IMR-90 (cell line): Measurements from ENCODE around the gene PARL. TPM values are rescaled to one million over a fixed set of nuclear protein-coding genes. Genes with fewer than 3 reads are reported as not detected.

Source experiments
- ATAC-seq: fragments of 200-7000 bp; cut with Tn5 transposase; 2 replicates; pipeline ENCODE4 v1.9.1; 2020; ENCODE audit warnings: low read depth, mild to moderate bottlenecking, moderate library complexity
- BruUV-seq: library from RNA; stranded (reverse); fragments of 400-500 nt; replicated peaks from 2 replicates; lab custom pipeline; 2021; lab: Mats Ljungman, UMichigan
- CTCF ChIA-PET: fragments of 300-600 bp; formaldehyde crosslinking; extraction: SDS; loops from one replicate; lab custom pipeline; 2021; ENCODE audit warnings: antibody characterized with exemption; lab: Yijun Ruan, JAX
- POLR2A ChIA-PET: fragments of 300-600 bp; sonication (Branson Sonifier 250); formaldehyde crosslinking; loops from one replicate; lab custom pipeline; 2022; ENCODE audit warnings: antibody characterized with exemption; ENCODE audit not compliant: unreplicated experiment; lab: Charles Lee
- DNase-seq: peaks from one replicate; pipeline ENCODE4 v3.0.0; 2013
- H2AFZ ChIP-seq: replicated peaks from 2 replicates; pipeline ENCODE3; 2013; ENCODE audit warnings: low read length, mild to moderate bottlenecking; ENCODE audit not compliant: poor library complexity
- H2AK5ac ChIP-seq: 2 replicates; pipeline ENCODE4 v1.6.1; 2013; ENCODE audit warnings: low read depth, low read length, inconsistent platforms
- H2AK9ac ChIP-seq: replicated peaks from 2 replicates; pipeline ENCODE3; 2013; ENCODE audit warnings: mild to moderate bottlenecking, low read depth, low read length, moderate library complexity; ENCODE audit not compliant: poor library complexity
- H2BK120ac ChIP-seq: 2 replicates; pipeline ENCODE4 v1.6.1; 2013; ENCODE audit warnings: low read depth, low read length, inconsistent platforms
- H2BK15ac ChIP-seq: 3 replicates; pipeline ENCODE4 v1.6.1; 2013; ENCODE audit warnings: low read depth, low read length, inconsistent platforms
- H2BK20ac ChIP-seq: 2 replicates; pipeline ENCODE4 v1.6.1; 2013; ENCODE audit warnings: low read depth, mild to moderate bottlenecking, inconsistent platforms, low read length, moderate library complexity
- H2BK5ac ChIP-seq: 2 replicates; pipeline ENCODE4 v1.6.1; 2013; ENCODE audit warnings: mild to moderate bottlenecking, low read depth, low read length, inconsistent platforms; ENCODE audit not compliant: poor library complexity, severe bottlenecking
- H3K14ac ChIP-seq: replicated peaks from 2 replicates; pipeline ENCODE4 v1.6.1; 2013; ENCODE audit warnings: low read depth, low read length, inconsistent platforms
- H3K18ac ChIP-seq: 2 replicates; pipeline ENCODE4 v1.6.1; 2013; ENCODE audit warnings: low read depth, low read length, control low read depth
- H3K23ac ChIP-seq: 2 replicates; pipeline ENCODE4 v1.6.1; 2013; ENCODE audit warnings: low read depth, low read length, inconsistent platforms
- H3K27ac ChIP-seq: 2 replicates; pipeline ENCODE4 v1.5.1; 2013; ENCODE audit warnings: mild to moderate bottlenecking, control low read depth, low read length; ENCODE audit not compliant: insufficient read depth
- H3K27me3 ChIP-seq: 2 replicates; pipeline ENCODE4 v1.6.1; 2013; ENCODE audit warnings: low read length; ENCODE audit not compliant: control insufficient read depth, insufficient read depth
- H3K36me3 ChIP-seq: 2 replicates; pipeline ENCODE4 v1.6.1; 2013; ENCODE audit warnings: low read length, mixed read lengths; ENCODE audit not compliant: control insufficient read depth, insufficient read depth
- H3K4ac ChIP-seq: 2 replicates; pipeline ENCODE4 v1.6.1; 2013; ENCODE audit warnings: low read depth, low read length, inconsistent platforms
- H3K4me1 ChIP-seq: 2 replicates; pipeline ENCODE4 v1.6.1; 2013; ENCODE audit warnings: low read length, mixed read lengths; ENCODE audit not compliant: control insufficient read depth, insufficient read depth
- H3K4me2 ChIP-seq: 2 replicates; pipeline ENCODE4 v1.6.1; 2013; ENCODE audit warnings: low read depth, mild to moderate bottlenecking, control low read depth, low read length, moderate library complexity
- H3K4me3 ChIP-seq: 2 replicates; pipeline ENCODE4 v1.5.1; 2013; ENCODE audit warnings: low read depth, mild to moderate bottlenecking, control low read depth, low read length, moderate library complexity; ENCODE audit not compliant: insufficient read depth
- H3K56ac ChIP-seq: 2 replicates; pipeline ENCODE4 v1.6.1; 2013; ENCODE audit warnings: low read length, inconsistent platforms; ENCODE audit not compliant: insufficient read depth; ENCODE audit errors: extremely low read depth
- H3K79me1 ChIP-seq, 2 experiments: 2 replicates each; pipeline ENCODE4 v1.6.1; 2013; ENCODE audit warnings: low read length in 2 of 2, inconsistent platforms in 1 of 2, low read depth in 1 of 2
- H3K9ac ChIP-seq: 2 replicates; pipeline ENCODE4 v1.6.1; 2013; ENCODE audit warnings: low read depth, low read length, control low read depth
- H3K9me1 ChIP-seq: 2 replicates; pipeline ENCODE4 v1.6.1; 2013; ENCODE audit warnings: low read length, inconsistent platforms; ENCODE audit not compliant: insufficient read depth
- H3K9me3 ChIP-seq: 2 replicates; pipeline ENCODE4 v1.6.1; 2013; ENCODE audit warnings: low read length; ENCODE audit not compliant: control insufficient read depth, insufficient read depth
- H4K20me1 ChIP-seq: 2 replicates; pipeline ENCODE4 v1.6.1; 2013; ENCODE audit warnings: low read length, inconsistent platforms; ENCODE audit not compliant: insufficient read depth
- H4K5ac ChIP-seq: 2 replicates; pipeline ENCODE4 v1.6.1; 2013; ENCODE audit warnings: mild to moderate bottlenecking, low read depth, low read length, control low read depth
- H4K8ac ChIP-seq, 2 experiments: 2 replicates each; pipeline ENCODE4 v1.6.1; 2013; ENCODE audit warnings: low read depth in 2 of 2, low read length in 2 of 2, control low read depth in 1 of 2, inconsistent platforms in 1 of 2
- H4K91ac ChIP-seq: 2 replicates; pipeline ENCODE4 v1.6.1; 2013; ENCODE audit warnings: low read depth, low read length, inconsistent platforms; ENCODE audit not compliant: insufficient read depth
- BHLHE40 ChIP-seq: fragments of 150-350 bp; IDR thresholded peaks from 2 replicates; pipeline ENCODE4 v1.6.1; 2016; ENCODE audit warnings: mild to moderate bottlenecking, low read depth, low read length
- CEBPB ChIP-seq: IDR thresholded peaks from 2 replicates; pipeline ENCODE4 v1.6.1; 2012; ENCODE audit warnings: low read depth, low read length, improper control_type of control experiment
- CHD1 ChIP-seq: IDR thresholded peaks from 2 replicates; pipeline ENCODE4 v1.6.1; 2012; ENCODE audit warnings: low read depth, low read length, improper control_type of control experiment
- FOS ChIP-seq: fragments of 150-350 bp; IDR thresholded peaks from 2 replicates; pipeline ENCODE4 v1.6.1; 2016; ENCODE audit warnings: low read depth, low read length
- MAFK ChIP-seq: IDR thresholded peaks from 2 replicates; pipeline ENCODE4 v1.6.1; 2012; ENCODE audit warnings: low read depth, low read length, improper control_type of control experiment
- MAZ ChIP-seq: IDR thresholded peaks from 2 replicates; pipeline ENCODE4 v1.6.1; 2012; ENCODE audit warnings: low read depth, mild to moderate bottlenecking, low read length, improper control_type of control experiment, moderate library complexity, borderline replicate concordance
- MXI1 ChIP-seq: IDR thresholded peaks from 2 replicates; pipeline ENCODE4 v1.6.1; 2012; ENCODE audit warnings: low read depth, mild to moderate bottlenecking, low read length, moderate library complexity, borderline replicate concordance
- NFE2L2 ChIP-seq: fragments of 150-350 bp; IDR thresholded peaks from 2 replicates; pipeline ENCODE4 v1.6.1; 2016; ENCODE audit warnings: low read depth, mild to moderate bottlenecking, low read length
- POLR2A ChIP-seq: IDR thresholded peaks from 2 replicates; pipeline ENCODE4 v1.6.1; 2012; ENCODE audit warnings: mild to moderate bottlenecking, low read depth, low read length
- RCOR1 ChIP-seq: IDR thresholded peaks from 2 replicates; pipeline ENCODE4 v1.6.1; 2012; ENCODE audit warnings: mild to moderate bottlenecking, low read length, improper control_type of control experiment; ENCODE audit not compliant: insufficient replicate concordance
- SMC3 ChIP-seq: fragments of 150-350 bp; IDR thresholded peaks from 2 replicates; pipeline ENCODE4 v1.6.1; 2016; ENCODE audit warnings: low read depth, mild to moderate bottlenecking, antibody characterized with exemption, low read length, moderate library complexity
- USF2 ChIP-seq: fragments of 150-350 bp; IDR thresholded peaks from 2 replicates; pipeline ENCODE4 v1.6.1; 2017; ENCODE audit warnings: mild to moderate bottlenecking, antibody characterized with exemption, low read length, low read depth
- WGBS, 2 experiments: methylation state at CpG; one replicate each; pipeline versions ENCODE4 v1.1.5 to v1.1.7; 2013; ENCODE audit warnings: missing lambda C conversion rate in 2 of 2; ENCODE audit not compliant: insufficient read length in 1 of 2; ENCODE audit errors: extremely low coverage in 2 of 2; 5-methylcytosine and 5-hydroxymethylcytosine counted together
- dilution Hi-C: fragments of 300-500 bp; cut with HindIII; formaldehyde crosslinking; loops from one replicate; pipeline ENCODE4 v1.14.3; 2018; ENCODE audit warnings: low sequenced_read_pairs; ENCODE audit not compliant: unreplicated experiment
- in situ Hi-C: fragments of 300-500 bp; cut with MboI; formaldehyde crosslinking; loops from 3 replicates; pipeline ENCODE4 v1.14.3; 2019; ENCODE audit warnings: low sequenced_read_pairs, inconsistent platforms, mixed read lengths
- intact Hi-C: fragments of 100-400 bp; cut with micrococcal nuclease; formaldehyde crosslinking; loops from 2 replicates; pipeline ENCODE4 v1.10.0; 2022
- polyA plus RNA-seq, 3 experiments: library from polyadenylated mRNA; depleted of rRNA; stranded (reverse); fragments of >200 nt; gene quantifications; 2 replicates each; pipeline ENCODE4 v1.2.3, GENCODE V29; 2012; ENCODE audit warnings: low replicate concordance in 1 of 3
- total RNA-seq: library from RNA; depleted of rRNA; stranded (reverse); fragments of >200 nt; gene quantifications from 2 replicates; pipeline ENCODE4 v1.2.3, GENCODE V29; 2012
- TF ChIP-seq, protein P1 (sequence below): fragments of 150-350 bp; IDR thresholded peaks from 2 replicates; pipeline ENCODE4 v1.6.1; 2016; ENCODE audit warnings: low read depth, mild to moderate bottlenecking, low read length, moderate library complexity, borderline replicate concordance
- TF ChIP-seq, protein P2 (sequence below): conservative IDR thresholded peaks from 2 replicates; pipeline ENCODE4 v1.5.1; 2012; ENCODE audit warnings: mild to moderate bottlenecking, low read depth, low read length, improper control_type of control experiment

Gene PARL
- total and polyA plus RNA-seq, 2 of the 4 experiments (the other 2 are of a cell fraction), result 35.5 to 42.6 TPM

- Histone ChIP-seq H2BK15ac (no peak overlapping the region), H4K20me1 (peaks cover 6% of the 10 kb centered on the region; the same call in 1 of the 2 replicates), H3K9ac (no peak overlapping the region), H3K27ac (no peak overlapping the region), H3K79me1 (peaks cover 0 to 4% of the 10 kb centered on the region in 2 experiments; a peak in 1 of 4 replicates), H3K14ac (no peak overlapping the region), H3K27me3 (no peaks in the 10 kb centered on the region), H3K36me3 (peaks cover 53% of the 10 kb centered on the region), H3K4me3 (no peak overlapping the region), H2AFZ (no peak overlapping the region), H3K4ac (no peak overlapping the region), H3K18ac (no peak overlapping the region), H4K8ac (no peak overlapping the region), H2BK20ac (no peak overlapping the region), H2BK5ac (no peak overlapping the region), H4K91ac (no peak overlapping the region), H4K5ac (no peak overlapping the region), H3K9me3 (no peaks in the 10 kb centered on the region), H3K56ac (no peak overlapping the region), H2AK5ac (no peak overlapping the region), H2AK9ac (no peak overlapping the region), H3K23ac (no peak overlapping the region), H2BK120ac (no peak overlapping the region), H3K4me2 (no peak overlapping the region), H3K9me1 (no peaks in the 10 kb centered on the region; the same call in 1 of the 2 replicates), H3K4me1 (peaks cover 2% of the 10 kb centered on the region)
- WGBS, 2 experiments, result 98% methylated on average over 9 of the region's 24 CpGs; no CpG with 5 or more reads in 1 of the 2 experiments
- no peak for ATAC-seq
- intact Hi-C loops (no loop called here), dilution Hi-C loops (no loop called here), in situ Hi-C loops (no loop called here)
- ChIA-PET POLR2A (no interaction called here), CTCF (no interaction called here)
- no TSS peak for BruUV-seq
- no peak for DNase-seq
- no peak for TF ChIP-seq MAFK
- TF ChIP-seq CEBPB, result no peak
- TF ChIP-seq POLR2A, result no peak
- no peak for TF ChIP-seq MAZ
- no peak for TF ChIP-seq RCOR1
- TF ChIP-seq NFE2L2, result no peak
- no peak for TF ChIP-seq MXI1
- TF ChIP-seq CHD1, result no peak
- no peak for TF ChIP-seq FOS
- TF ChIP-seq, protein P1, sequence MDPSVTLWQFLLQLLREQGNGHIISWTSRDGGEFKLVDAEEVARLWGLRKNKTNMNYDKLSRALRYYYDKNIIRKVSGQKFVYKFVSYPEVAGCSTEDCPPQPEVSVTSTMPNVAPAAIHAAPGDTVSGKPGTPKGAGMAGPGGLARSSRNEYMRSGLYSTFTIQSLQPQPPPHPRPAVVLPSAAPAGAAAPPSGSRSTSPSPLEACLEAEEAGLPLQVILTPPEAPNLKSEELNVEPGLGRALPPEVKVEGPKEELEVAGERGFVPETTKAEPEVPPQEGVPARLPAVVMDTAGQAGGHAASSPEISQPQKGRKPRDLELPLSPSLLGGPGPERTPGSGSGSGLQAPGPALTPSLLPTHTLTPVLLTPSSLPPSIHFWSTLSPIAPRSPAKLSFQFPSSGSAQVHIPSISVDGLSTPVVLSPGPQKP, result no peak
- no peak for TF ChIP-seq BHLHE40
- TF ChIP-seq, protein P2, sequence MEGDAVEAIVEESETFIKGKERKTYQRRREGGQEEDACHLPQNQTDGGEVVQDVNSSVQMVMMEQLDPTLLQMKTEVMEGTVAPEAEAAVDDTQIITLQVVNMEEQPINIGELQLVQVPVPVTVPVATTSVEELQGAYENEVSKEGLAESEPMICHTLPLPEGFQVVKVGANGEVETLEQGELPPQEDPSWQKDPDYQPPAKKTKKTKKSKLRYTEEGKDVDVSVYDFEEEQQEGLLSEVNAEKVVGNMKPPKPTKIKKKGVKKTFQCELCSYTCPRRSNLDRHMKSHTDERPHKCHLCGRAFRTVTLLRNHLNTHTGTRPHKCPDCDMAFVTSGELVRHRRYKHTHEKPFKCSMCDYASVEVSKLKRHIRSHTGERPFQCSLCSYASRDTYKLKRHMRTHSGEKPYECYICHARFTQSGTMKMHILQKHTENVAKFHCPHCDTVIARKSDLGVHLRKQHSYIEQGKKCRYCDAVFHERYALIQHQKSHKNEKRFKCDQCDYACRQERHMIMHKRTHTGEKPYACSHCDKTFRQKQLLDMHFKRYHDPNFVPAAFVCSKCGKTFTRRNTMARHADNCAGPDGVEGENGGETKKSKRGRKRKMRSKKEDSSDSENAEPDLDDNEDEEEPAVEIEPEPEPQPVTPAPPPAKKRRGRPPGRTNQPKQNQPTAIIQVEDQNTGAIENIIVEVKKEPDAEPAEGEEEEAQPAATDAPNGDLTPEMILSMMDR, result no peak
- TF ChIP-seq SMC3, result no peak
- no peak for TF ChIP-seq USF2
Observed at GRCh38 chr3:183810643-183811594, 73.8 kb downstream of the PARL start.
